HG03342 (cell line): ENCODE measurements around the gene CNTNAP2.

Experiments
- ATAC-seq: cut with Tn5 transposase; IDR thresholded peaks from one replicate; pipeline ENCODE4 v1.9.1; 2021; ENCODE audit warnings: mild to moderate bottlenecking, moderate library complexity; ENCODE audit not compliant: unreplicated experiment

The CNTNAP2 gene

GRCh38 chr7:146966274-146966673, 849.7 kb downstream of the CNTNAP2 start:
- no peak for ATAC-seq

GRCh38 chr7:146982482-146982881, 865.9 kb downstream of the CNTNAP2 start:
- no peak for ATAC-seq

- no peak for ATAC-seq
Measured at GRCh38 chr7:146991596-146991995, 875.0 kb downstream of the CNTNAP2 start.

GRCh38 chr7:146993764-146994163, 877.2 kb downstream of the CNTNAP2 start:
- no peak for ATAC-seq

GRCh38 chr7:147008530-147008929, 891.9 kb downstream of the CNTNAP2 start:
- ATAC-seq: no peak

- no peak for ATAC-seq
Measured at GRCh38 chr7:147012666-147013065, 896.1 kb downstream of the CNTNAP2 start.

- no peak for ATAC-seq
Measured at GRCh38 chr7:147013825-147014224, 897.2 kb downstream of the CNTNAP2 start.

GRCh38 chr7:147014286-147014955, 897.8 kb downstream of the CNTNAP2 start:
- ATAC-seq: no peak

GRCh38 chr7:147015999-147016398, 899.4 kb downstream of the CNTNAP2 start:
- no peak for ATAC-seq

GRCh38 chr7:147022056-147022455, 905.5 kb downstream of the CNTNAP2 start:
- no peak for ATAC-seq

GRCh38 chr7:147023440-147023839, 906.8 kb downstream of the CNTNAP2 start:
- ATAC-seq: no peak

GRCh38 chr7:147029953-147030352, 913.4 kb downstream of the CNTNAP2 start:
- ATAC-seq: no peak

- no peak for ATAC-seq
Measured at GRCh38 chr7:147033641-147034040, 917.0 kb downstream of the CNTNAP2 start.

- ATAC-seq: no peak
Measured at GRCh38 chr7:147041438-147041837, 924.8 kb downstream of the CNTNAP2 start.

- no peak for ATAC-seq
Measured at GRCh38 chr7:147044941-147045340, 928.3 kb downstream of the CNTNAP2 start.

- ATAC-seq: no peak
Measured at GRCh38 chr7:147047696-147048095, 931.1 kb downstream of the CNTNAP2 start.

GRCh38 chr7:147048864-147049263, 932.3 kb downstream of the CNTNAP2 start:
- ATAC-seq: no peak

- no peak for ATAC-seq
Measured at GRCh38 chr7:147052818-147053217, 936.2 kb downstream of the CNTNAP2 start.

GRCh38 chr7:147053746-147054145, 937.1 kb downstream of the CNTNAP2 start:
- ATAC-seq: no peak

GRCh38 chr7:147060070-147060469, 943.5 kb downstream of the CNTNAP2 start:
- ATAC-seq: no peak

GRCh38 chr7:147062897-147063296, 946.3 kb downstream of the CNTNAP2 start:
- ATAC-seq: no peak

- no peak for ATAC-seq
Measured at GRCh38 chr7:147068842-147069241, 952.2 kb downstream of the CNTNAP2 start.

GRCh38 chr7:147069771-147070170, 953.2 kb downstream of the CNTNAP2 start:
- no peak for ATAC-seq
